ENCODE data around the gene RBM33. TPM values are rescaled to one million over a fixed set of nuclear protein-coding genes. Genes with fewer than 3 reads are reported as not detected.
A peak's percentile ranks its signal among the peaks of the same experiment; 100 is the strongest.

RBM33 gene
- total RNA-seq, 4 donors from 2014 or later, result 20.6 to 85.1 (median 38.4) TPM

DNA sequence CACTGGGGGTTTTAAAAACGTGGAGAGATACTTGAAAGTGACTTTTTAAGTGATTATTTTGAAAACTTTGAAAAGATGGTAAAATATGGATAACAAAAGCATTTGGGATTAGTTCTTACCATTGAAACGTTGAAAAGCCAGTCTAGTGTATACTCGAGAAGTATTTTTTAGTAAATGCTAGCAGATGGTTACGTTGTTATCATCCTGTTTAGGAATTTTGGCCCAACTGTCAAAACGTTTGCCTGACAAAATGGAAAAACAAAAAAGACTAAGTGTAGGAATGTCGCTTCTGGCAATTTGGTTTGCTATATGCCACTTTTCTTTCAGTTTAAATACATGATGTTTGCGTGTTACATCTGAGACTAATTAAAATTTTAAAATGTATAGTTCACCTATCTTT is 1.2 kb downstream of the RBM33 start:
- Histone ChIP-seq H3K4me3 (peak overlapping the region; percentile 78 to 86), H3K4me1 (no peaks in the 10 kb centered on the region), H3K27ac (peak overlapping the region in 1 of 2 donors; percentile 94), H3K27me3 (no peaks in the 10 kb centered on the region), H3K9me3 (peaks cover 0 to 12% of the 10 kb centered on the region in 2 donors), H3K36me3 (no peaks in the 10 kb centered on the region)
- TF ChIP-seq, protein P1, sequence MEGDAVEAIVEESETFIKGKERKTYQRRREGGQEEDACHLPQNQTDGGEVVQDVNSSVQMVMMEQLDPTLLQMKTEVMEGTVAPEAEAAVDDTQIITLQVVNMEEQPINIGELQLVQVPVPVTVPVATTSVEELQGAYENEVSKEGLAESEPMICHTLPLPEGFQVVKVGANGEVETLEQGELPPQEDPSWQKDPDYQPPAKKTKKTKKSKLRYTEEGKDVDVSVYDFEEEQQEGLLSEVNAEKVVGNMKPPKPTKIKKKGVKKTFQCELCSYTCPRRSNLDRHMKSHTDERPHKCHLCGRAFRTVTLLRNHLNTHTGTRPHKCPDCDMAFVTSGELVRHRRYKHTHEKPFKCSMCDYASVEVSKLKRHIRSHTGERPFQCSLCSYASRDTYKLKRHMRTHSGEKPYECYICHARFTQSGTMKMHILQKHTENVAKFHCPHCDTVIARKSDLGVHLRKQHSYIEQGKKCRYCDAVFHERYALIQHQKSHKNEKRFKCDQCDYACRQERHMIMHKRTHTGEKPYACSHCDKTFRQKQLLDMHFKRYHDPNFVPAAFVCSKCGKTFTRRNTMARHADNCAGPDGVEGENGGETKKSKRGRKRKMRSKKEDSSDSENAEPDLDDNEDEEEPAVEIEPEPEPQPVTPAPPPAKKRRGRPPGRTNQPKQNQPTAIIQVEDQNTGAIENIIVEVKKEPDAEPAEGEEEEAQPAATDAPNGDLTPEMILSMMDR (IDR thresholded peaks at IDR 0.05), result no peak
- no peak for TF ChIP-seq POLR2A (IDR thresholded peaks at IDR 0.05)
- no peak for DNase-seq
- intact Hi-C loops (cut with DNase I; ENCODE audit: low total_unique reads), result no loop called here

DNA sequence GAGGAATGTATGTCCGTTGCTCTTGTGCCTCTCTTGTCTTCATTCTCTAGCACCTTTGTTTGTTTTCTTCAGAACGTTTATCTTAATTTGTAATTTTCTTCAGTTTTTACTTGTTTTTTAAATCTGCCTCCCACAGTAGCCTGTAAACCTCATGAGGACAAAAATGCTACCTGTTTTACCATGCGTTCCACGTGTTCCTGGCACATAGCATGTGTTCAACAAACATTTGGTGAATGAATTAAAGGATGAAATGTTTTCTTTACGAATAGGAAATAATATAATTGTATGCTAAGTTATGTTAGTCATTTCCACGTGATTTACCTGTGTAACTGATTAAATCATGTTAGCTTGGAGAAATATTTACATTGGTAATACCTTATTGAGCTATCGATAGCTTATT is 2.2 kb downstream of the RBM33 start:
- H3K36me3 ChIP-seq, result no peaks in the 10 kb centered on the region
- no peak for DNase-seq
- no peak overlapping the region for H3K4me3 ChIP-seq
- TF ChIP-seq, protein P1 (IDR thresholded peaks at IDR 0.05), result no peak
- no peak for TF ChIP-seq POLR2A (IDR thresholded peaks at IDR 0.05)
- H3K27ac ChIP-seq, result no peak overlapping the region
- H3K27me3 ChIP-seq, result no peaks in the 10 kb centered on the region
- intact Hi-C loops (cut with DNase I; ENCODE audit: low total_unique reads), result no loop called here
- no peaks in the 10 kb centered on the region for H3K4me1 ChIP-seq
- H3K9me3 ChIP-seq, result peaks cover 0 to 12% of the 10 kb centered on the region in 2 donors

DNA sequence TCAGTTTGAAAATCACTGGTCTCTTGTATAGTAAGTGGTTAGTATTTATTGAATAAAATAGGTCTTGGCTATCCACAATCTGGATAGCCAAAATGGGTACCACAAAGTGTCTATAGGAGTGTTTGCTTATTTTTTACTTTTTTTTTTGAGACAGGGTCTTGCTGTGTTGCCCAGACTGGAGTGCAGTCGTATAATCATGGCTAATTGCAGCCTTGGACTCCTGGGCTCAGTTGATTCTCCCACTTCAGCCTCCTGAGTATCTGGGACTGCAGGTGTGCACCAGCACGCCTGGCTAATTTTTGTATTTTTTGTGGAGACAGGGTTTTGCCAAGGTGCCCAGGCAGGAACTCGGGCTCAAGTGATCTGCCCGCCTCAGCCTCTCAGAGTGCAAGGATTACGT is 2.8 kb downstream of the RBM33 start:
- no peaks in the 10 kb centered on the region for H3K36me3 ChIP-seq
- intact Hi-C loops (cut with DNase I; ENCODE audit: low total_unique reads), result no loop called here
- H3K27ac ChIP-seq, result no peak overlapping the region
- no peak for TF ChIP-seq POLR2A (IDR thresholded peaks at IDR 0.05)
- TF ChIP-seq, protein P1 (IDR thresholded peaks at IDR 0.05), result no peak
- no peak overlapping the region for H3K4me3 ChIP-seq
- no peak for DNase-seq
- H3K27me3 ChIP-seq, result no peaks in the 10 kb centered on the region
- no peaks in the 10 kb centered on the region for H3K4me1 ChIP-seq
- peaks cover 0 to 12% of the 10 kb centered on the region in 2 donors for H3K9me3 ChIP-seq

DNA sequence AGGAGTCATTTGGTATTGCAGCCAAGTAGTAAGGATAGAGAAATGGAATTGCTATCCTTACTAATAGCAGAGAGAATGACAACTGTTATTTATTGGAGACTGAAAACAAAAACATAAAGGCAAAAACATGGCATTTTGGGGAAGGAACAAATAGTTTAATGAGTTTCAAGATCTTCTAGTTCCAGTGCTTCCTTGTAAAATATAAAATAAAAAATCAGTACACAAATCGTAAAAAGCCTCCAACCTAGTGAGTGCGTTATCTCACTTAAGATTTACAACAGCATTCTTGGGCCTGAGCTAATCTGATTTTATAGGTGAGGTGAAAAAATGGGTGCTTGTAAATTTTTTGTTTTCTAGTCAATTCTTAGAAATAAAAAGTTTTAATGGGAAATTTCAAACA is 3.3 kb downstream of the RBM33 start:
- no peaks in the 10 kb centered on the region for H3K27me3 ChIP-seq
- DNase-seq, result no peak
- H3K27ac ChIP-seq, result no peak overlapping the region
- TF ChIP-seq, protein P1 (IDR thresholded peaks at IDR 0.05), result no peak
- no peak for TF ChIP-seq POLR2A (IDR thresholded peaks at IDR 0.05)
- H3K4me3 ChIP-seq, result no peak overlapping the region
- intact Hi-C loops (cut with DNase I; ENCODE audit: low total_unique reads), result no loop called here
- H3K36me3 ChIP-seq, result no peaks in the 10 kb centered on the region
- no peaks in the 10 kb centered on the region for H3K4me1 ChIP-seq
- peaks cover 0 to 12% of the 10 kb centered on the region in 2 donors for H3K9me3 ChIP-seq

DNA sequence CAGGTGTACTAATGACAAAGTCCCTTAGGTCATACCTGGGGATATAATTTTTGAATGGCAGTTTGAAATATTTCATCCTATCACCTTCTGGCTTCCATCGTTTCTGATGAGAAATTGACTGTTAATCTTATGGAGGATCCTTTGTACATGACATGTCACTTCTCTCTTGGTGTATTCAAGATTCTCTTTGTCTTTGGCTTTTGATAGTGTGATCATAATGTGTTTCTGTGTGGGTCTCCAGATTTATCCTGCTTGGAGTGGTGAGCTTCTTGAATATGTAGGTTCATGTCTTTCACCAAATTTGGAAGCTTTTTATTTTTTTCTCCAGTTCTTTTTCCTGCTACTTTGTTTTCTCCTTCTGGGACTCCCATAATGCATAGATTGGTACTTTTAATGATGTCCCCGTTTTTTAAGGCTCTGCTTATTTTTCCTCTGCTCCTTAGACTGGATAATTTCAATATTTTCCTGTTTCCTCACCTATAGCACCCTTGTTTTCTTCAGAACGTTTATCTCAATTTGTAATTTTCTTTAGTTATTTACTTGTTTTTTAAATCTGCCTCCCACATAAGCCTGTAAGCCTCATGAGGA is 4.4 kb downstream of the RBM33 start:
- Histone ChIP-seq H3K27me3 (no peaks in the 10 kb centered on the region), H3K4me3 (no peak overlapping the region), H3K4me1 (no peaks in the 10 kb centered on the region), H3K36me3 (no peaks in the 10 kb centered on the region), H3K9me3 (peaks cover 0 to 12% of the 10 kb centered on the region in 2 donors), H3K27ac (no peak overlapping the region)
- no peak for DNase-seq
- TF ChIP-seq, protein P1 (IDR thresholded peaks at IDR 0.05), result no peak
- no peak for TF ChIP-seq POLR2A (IDR thresholded peaks at IDR 0.05)
- intact Hi-C loops (cut with DNase I; ENCODE audit: low total_unique reads), result no loop called here
